Dedifferentiated amniotic fluid mesenchymal stem cell (primary cell): ENCODE measurements around the gene TSC2.
"Not testable (repeated sequence)": the region's sequence is repeated elsewhere in the genome, so short reads cannot be mapped to it uniquely, and the experiment has no call there.

Experiments
- DNase-seq: peaks from one replicate; pipeline ENCODE4 v3.0.0-alpha.2; 2016; ENCODE audit errors: extremely low spot score

The TSC2 gene

DNA sequence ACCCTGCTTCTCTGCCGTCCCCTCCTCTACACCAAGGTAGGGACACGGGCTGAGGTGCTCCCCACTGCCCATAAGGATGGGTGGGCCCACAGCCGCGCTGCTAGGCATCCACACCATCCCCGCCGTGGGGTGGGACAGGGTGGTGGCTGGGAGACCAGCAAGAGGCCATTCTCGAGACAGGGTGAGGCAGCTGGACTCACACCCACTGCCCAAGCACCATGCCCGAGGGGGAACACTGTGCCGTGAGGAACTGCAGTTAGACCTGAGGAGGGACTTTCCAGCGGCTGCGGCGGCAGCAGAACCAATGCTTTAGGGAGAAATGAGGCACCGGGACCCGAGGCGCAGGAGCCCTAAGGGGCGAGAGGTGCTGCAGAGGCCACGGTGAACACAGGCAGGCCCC lies 74.6 kb downstream of the TSC2 start:
- no peak for DNase-seq

DNA sequence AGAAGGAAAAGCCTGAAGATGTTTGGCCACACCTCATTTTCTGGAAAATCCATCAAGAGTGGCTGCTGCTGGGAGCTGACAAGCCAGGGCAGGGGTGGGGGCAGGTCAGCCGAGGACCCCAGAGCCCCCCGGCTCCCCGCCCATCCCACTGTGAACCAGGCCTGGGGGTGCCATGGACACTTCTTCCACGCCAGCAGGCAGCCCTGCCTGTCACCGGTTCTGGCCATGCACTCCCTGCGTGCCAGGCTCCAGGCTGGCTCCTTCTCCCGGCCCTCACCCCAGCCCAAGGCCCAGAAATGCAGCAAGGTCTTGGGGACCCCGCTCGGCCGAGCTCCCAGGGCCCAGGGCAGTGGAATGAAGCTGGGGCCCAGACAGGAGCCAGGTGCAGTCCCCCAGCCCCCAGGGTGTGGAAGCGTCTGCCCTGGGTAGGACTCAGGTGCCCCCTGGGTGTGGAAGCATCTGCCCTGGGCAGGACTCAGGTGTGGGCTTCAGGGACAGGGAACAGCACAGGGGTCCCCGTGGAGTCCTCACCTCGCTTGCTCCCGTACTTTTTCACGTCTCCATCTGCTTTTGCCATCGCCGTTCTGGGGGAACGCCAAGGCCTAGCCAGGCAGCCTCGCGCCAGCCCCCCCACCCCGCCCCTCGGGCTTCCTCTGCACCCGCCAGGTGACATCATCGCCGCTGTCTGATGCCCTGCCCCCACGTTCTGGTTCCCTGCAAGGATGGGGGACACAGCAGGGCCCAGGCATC lies 75.3 kb downstream of the TSC2 start:
- not testable (repeated sequence) for DNase-seq

DNA sequence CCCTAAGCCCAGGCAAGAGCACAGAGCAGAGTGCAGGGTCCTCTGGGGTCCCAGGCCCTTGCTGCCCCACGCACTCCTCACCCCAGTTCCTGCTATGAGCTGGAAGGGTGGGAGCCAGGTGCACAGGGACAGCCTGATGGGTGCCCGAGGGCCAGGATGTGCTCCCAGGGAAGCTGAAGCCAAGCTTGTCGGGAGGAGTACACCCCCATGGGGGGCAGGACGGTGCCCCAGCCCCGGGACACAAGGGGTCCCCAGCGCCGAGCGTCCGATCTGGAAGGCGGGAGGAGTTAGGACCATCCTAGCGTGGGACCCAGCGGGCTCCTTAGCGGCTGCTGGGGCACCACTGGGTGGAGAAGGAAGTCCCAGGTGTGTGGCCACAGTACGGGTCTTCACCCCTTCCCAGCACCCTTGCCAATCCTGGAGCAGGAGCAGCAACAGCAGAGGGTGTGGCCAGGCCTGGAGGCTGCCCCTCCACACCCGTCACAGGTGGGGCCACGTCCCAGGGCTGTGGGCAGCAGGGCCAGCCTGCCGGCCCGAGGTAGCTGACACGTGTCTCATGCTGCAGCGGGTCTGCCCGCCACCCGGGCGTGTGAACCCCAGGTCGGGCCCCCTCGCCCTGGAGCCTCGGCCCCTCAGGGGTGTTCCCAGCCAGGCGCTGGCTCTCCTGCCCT lies 76.1 kb downstream of the TSC2 start:
- DNase-seq: not testable (repeated sequence)

DNA sequence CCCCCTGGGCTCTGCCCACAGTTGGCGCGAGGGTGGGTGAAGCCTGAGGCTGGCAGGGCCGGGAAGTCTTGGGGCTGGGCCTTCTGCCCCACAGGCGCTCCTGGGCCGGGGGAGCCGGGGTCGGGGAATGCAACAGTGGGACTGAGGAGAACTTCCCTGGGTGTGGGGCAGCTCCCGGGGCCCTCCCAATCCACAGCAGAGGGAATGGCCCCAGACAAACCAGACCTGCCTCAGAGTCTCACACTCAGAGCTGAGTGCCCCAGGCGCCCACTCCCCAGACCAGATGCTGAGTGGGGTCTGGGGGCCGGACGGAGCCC lies 76.5 kb downstream of the TSC2 start:
- not testable (repeated sequence) for DNase-seq

DNA sequence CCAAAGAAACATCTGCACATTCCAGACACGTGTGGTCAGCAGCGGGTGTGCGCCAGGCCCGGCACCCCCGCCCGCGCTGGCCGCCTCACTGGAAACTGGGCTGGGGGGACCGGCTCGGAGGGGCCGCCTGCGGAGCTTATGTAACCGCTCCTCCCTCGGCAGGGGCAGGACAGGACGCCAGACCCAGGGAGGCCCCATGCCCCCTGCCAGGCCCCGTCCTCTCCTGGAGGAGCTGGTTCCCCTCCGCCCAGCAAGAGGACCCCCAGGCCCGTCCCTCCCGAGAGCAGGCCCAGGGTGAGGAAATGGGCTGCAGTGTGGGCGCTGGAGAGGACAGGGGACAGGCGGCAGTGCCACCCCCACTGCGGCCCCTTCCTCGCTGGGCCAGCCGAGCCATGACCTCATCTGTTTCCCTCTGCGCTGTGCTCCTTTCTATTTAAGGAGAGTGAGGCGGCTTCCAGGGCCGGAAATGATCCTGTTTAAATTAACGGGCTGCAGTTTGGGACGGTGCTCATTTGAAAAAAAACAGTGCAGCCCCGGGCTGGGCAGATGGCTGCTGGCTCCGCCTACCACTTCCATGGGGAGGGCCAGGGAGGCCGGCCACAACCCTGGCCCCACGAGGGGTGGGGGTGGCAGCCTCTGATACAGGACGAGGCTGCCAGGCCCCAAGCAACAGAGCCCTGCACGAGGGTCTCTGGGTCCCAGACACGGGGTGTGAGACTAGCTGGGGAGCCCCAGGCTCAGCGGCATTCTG lies 77.1 kb downstream of the TSC2 start:
- DNase-seq: peak; percentile 77

DNA sequence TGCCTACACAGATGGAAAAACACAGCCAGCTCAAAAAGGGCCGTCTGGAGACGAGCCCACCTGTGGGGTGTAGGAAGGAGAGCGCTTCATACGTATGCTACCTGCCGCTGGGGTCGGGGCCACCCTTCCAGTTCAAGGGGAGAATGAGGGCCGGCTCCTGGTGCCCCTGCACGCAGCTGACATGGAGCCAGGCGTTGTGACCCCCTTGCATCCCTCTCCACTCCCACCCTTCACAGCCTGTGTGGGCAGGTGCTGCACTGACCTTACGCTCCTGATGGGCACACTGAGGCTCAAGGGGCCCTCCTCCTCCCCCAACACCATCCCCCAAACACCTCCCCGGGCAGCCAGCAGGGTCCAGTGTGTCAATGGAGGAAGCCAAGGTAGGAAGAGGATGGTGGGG lies 77.8 kb downstream of the TSC2 start:
- not testable (repeated sequence) for DNase-seq

DNA sequence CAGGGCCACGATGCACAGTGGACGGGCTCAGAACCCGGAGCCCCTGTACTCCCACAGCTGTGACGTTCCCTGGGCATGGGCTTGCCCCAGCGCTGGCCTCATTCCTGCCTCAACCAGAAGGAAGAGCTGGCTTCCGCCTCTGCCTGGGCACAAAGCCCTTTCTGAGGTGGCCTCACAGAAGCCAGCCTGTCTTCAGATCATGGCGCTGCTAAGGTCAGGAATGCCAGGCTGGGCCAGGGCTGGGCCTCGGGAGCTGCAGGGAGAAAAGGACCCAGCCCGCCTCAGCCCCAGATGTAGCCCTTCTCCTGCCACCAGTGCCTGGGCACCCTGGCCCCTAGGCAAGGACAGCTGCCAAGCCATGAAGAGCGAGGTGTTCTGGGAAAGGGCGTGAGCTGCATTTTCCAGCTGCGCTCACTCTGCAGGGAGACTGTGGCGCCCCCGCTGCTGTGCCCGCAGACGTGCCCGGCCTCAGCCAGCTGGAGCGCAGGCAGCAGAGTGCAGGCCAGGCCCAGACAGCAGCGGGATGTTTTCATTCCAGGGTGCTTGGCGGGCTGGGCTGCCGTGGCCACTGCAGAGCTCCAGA lies 78.5 kb downstream of the TSC2 start:
- DNase-seq: not testable (repeated sequence)

DNA sequence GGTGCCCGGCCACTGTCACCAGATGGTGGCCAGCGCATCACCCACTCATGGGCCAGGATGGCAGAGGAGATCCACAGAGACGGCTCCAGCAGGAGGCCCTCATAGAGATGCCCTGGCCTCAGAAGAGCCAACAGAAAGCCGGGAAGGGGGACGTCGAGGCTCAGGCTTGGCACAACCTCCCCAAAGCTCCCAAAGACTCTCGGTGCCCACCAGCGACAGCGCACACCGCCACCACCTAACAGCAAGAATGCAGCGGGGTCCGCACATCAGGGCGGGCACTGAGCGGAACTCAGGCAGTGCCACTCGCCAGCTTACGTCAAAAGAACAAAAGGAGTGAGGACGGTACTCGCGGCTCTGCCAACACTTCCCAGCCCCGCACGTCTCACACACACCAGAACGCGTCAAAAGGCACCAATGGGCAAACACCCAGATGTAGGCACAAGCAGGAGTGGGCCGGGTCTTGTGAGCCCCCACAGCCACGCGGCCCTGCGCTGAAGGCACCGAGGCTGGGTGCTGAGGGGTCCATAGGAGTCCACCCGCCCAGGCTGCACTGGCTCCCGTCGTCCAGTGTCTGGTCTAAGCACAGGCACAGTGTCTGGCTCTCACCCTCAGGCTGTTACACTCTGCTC lies 79.3 kb downstream of the TSC2 start:
- DNase-seq: not testable (repeated sequence)

DNA sequence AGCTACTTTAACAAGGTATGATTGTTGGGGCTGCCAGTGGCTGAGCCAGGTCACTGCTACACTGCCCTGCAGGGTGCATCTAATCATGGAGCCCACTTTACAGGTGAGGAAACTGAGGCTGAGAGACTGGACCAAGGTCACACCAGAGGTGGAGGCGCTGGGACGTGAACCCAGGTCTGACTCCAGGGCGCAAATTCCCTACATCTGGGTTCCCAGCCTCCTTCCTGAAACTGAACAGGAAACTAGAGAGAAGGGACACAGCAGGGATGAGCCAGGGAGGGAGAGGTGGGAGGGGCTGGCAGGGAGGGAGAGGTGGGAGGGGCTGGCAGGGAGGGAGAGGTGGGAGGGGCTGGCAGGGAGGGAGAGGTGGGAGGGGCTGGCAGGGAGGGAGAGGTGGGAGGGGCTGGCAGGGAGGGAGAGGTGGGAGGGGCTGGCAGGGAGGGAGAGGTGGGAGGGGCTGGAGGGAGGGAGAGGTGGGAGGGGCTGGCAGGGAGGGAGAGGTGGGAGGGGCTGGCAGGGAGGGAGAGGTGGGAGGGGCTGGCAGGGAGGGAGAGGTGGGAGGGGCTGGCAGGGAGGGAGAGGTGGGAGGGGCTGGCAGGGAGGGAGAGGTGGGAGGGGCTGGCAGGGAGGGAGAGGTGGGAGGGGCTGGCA lies 80.0 kb downstream of the TSC2 start:
- not testable (repeated sequence) for DNase-seq

GRCh38 chr16:2129251-2129650 lies 81.5 kb downstream of the TSC2 start:
- DNase-seq: not testable (repeated sequence)

DNA sequence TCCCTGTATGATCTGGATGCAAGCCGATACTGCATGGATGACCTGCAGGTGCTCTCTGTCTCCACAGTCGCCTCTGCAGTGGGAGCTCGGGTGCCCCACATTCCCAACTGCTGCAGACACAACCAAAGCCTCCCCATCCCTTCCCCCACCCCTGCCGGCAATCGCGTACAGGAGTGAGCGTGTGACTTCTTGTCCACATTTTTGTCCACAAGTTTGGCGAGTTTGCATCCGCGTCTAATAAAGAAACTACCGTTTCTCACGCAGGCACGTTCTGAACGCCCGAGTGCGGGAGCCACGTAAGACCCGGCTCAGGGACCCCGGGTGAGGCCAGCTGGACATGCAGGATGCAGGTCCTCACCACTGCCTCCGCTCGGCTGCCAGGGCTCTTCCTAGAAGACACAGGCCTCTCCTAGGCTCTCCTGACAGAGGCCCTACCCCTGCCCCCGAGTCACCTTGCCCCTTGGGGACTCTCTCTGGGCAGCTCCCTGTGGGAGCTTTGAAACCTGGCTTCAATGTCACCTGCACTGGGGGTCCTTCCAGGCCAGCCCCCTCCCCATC lies 82.2 kb downstream of the TSC2 start:
- not testable (repeated sequence) for DNase-seq

- not testable (repeated sequence) for DNase-seq
Observed at GRCh38 chr16:2133797-2134196, 86.0 kb downstream of the TSC2 start.

GRCh38 chr16:2135071-2135470 lies 87.3 kb downstream of the TSC2 start:
- not testable (repeated sequence) for DNase-seq

GRCh38 chr16:2135770-2136490 lies 88.1 kb downstream of the TSC2 start, which contains the start of gene PKD1:
Gene PKD1, minus strand, starts transcription at chr16:2135898. Its CDS starts 209 bp downstream, at chr16:2135689.
- DNase-seq: peak; percentile 68
